Measurements from ENCODE around the gene PTPN3. TPM values are rescaled to one million over a fixed set of nuclear protein-coding genes. Genes with fewer than 3 reads are reported as not detected.
"Not testable (repeated sequence)": the region's sequence is repeated elsewhere in the genome, so short reads cannot be mapped to it uniquely, and the experiment has no call there.

Gene PTPN3
- total RNA-seq, 2 donors from 2014 or later: 6.9 to 7.9 TPM

DNA sequence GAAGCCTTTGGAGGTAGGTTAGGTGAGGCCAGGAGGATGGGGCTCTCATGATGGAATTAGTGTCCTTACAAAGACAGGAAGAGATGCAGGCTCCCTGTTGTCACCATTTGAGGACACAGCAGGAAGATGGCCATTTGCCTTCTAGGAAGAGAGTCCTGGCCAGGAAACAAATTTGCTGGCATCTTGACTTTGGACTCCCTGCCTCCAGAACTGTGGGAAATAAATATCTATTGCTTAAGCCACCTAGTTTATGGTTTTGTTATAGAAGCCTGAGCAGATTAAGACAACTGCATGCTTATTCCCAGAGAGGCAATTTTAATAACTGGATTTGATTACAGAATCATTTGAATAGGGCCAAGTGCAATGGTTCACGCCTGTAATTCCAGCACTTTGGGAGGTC, 126.7 kb downstream of the PTPN3 start:
- TF ChIP-seq, protein P1, sequence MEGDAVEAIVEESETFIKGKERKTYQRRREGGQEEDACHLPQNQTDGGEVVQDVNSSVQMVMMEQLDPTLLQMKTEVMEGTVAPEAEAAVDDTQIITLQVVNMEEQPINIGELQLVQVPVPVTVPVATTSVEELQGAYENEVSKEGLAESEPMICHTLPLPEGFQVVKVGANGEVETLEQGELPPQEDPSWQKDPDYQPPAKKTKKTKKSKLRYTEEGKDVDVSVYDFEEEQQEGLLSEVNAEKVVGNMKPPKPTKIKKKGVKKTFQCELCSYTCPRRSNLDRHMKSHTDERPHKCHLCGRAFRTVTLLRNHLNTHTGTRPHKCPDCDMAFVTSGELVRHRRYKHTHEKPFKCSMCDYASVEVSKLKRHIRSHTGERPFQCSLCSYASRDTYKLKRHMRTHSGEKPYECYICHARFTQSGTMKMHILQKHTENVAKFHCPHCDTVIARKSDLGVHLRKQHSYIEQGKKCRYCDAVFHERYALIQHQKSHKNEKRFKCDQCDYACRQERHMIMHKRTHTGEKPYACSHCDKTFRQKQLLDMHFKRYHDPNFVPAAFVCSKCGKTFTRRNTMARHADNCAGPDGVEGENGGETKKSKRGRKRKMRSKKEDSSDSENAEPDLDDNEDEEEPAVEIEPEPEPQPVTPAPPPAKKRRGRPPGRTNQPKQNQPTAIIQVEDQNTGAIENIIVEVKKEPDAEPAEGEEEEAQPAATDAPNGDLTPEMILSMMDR (IDR thresholded peaks at IDR 0.05): no peak
- no peaks in the 10 kb centered on the region for H3K4me1 ChIP-seq
- no peak for DNase-seq (ENCODE audit: low spot score)
- no peak overlapping the region for H3K27ac ChIP-seq
- no peaks in the 10 kb centered on the region for H3K9me3 ChIP-seq
- H3K27me3 ChIP-seq: no peaks in the 10 kb centered on the region
- no peaks in the 10 kb centered on the region for H3K36me3 ChIP-seq
- H3K4me3 ChIP-seq: no peak overlapping the region

DNA sequence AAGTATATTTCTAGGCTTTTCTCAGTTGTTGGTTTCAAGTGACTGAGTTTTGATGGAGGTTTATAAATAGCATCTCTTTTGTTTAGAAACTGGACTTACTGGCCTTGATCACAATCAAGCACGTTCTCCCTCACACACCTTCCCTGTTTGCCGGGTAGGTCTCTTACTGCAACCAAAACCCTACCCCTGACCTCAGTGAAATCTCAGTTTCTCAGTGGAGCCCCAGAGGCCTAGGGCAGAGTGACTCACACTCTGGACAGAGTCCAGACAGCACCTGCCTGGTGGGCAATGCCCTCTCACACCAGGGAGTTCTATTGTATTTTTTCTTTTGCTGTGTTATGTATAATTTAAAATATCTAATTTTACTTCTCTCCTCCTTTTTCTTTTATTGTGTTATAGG, 128.8 kb downstream of the PTPN3 start:
- no peak for DNase-seq (ENCODE audit: low spot score)
- H3K4me3 ChIP-seq: no peak overlapping the region
- H3K36me3 ChIP-seq: no peaks in the 10 kb centered on the region
- TF ChIP-seq, protein P1 (IDR thresholded peaks at IDR 0.05): no peak
- no peaks in the 10 kb centered on the region for H3K27me3 ChIP-seq
- H3K27ac ChIP-seq: no peak overlapping the region
- no peaks in the 10 kb centered on the region for H3K9me3 ChIP-seq
- H3K4me1 ChIP-seq: no peaks in the 10 kb centered on the region

DNA sequence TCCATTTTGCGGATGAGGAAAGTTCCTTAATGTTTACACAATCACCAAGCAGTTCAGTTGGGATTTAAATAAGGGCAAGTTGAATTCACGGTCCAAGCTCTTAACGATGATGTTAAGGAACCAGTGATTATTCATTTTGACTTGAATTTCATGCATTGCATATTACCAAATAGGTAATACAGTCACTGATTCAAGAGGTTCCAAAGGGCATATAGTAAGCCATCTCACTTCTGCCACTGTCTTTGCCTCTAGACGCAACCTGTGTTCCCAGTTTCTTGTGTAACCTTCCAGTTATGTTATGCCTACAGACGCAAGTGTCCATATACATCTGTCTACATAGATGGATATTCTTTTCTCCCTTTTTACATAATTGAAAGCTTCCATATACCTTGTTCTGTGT, 137.3 kb downstream of the PTPN3 start:
- no peak overlapping the region for H3K4me3 ChIP-seq
- TF ChIP-seq, protein P1 (IDR thresholded peaks at IDR 0.05): no peak

DNA sequence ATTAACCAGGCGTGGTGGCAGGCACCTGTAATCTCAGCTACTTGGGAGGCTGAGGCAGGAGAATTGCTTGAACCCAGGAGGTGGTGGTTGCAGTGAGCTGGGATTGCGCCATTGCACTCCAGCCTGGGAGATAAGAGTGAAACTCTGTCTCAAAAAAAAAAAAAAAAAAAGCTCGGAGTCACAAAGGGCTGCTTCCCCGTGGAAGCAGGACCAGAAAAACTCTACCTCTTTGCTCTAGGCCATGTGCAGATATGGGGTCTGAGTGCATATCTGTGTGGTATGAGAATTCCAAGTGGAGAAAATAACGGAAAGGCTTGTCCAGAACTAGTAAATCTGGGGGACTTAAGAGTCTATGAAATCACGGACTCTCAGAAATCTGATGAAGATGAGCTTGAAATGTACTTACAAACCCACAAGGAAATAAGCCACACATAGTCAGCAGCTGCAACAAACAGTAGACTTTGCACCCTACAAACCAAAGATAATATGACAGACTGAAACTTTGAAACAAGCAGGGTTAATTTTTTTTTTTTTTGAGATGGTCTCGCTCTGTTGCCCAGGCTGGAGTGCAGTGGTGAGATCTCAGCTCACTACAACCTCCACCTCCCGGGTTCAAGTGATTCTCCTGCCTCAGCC, 139.0 kb downstream of the PTPN3 start:
- not testable (repeated sequence) for H3K36me3 ChIP-seq; H3K27me3 ChIP-seq; H3K9me3 ChIP-seq; H3K4me1 ChIP-seq; DNase-seq (ENCODE audit: low spot score); H3K4me3 ChIP-seq; H3K27ac ChIP-seq

More for the DNA sequence above, 137.3 kb downstream of the PTPN3 start:
- Histone ChIP-seq H3K9me3 (no peaks in the 10 kb centered on the region), H3K27ac (no peak overlapping the region), H3K27me3 (no peaks in the 10 kb centered on the region), H3K36me3 (no peaks in the 10 kb centered on the region), H3K4me1 (no peaks in the 10 kb centered on the region)
- DNase-seq (ENCODE audit: low spot score): no peak

DNA sequence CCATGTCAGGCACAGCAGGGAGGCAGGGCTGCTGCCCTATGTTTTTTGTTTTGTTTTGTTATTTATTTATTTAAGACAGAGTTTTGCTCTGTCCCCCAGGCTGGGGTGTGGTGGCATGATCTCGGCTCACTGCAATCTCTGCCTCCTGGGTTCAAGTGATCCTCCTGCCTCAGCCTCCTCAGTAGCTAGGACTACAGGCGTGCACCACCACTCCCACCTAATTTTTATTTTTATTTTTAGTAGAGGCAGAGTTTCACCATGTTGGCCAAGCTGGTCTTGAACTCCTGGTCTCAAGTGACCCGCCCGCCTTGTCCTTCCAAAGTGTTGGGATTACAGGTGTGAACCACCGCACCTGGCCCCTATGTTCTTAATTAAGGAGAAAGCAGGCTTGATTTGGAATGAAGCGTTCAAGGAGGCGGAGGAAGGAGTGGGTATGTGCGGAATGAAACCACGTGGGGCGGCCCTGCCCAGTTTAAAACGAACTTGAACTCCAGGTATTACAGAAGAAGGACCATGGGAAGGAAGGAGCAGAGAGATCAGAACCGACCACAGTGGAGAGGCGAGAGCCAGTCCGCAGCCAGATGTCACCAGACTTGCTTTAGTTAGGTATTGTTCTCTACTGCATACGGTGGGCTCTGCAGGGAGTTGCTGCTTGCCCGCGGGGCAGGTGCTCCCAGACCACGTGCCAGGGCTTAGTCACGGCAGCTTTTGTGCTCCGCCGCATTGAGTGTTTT, 142.4 kb downstream of the PTPN3 start:
- H3K27me3 ChIP-seq: no peaks in the 10 kb centered on the region
- TF ChIP-seq, protein P1 (IDR thresholded peaks at IDR 0.05): no peak

DNA sequence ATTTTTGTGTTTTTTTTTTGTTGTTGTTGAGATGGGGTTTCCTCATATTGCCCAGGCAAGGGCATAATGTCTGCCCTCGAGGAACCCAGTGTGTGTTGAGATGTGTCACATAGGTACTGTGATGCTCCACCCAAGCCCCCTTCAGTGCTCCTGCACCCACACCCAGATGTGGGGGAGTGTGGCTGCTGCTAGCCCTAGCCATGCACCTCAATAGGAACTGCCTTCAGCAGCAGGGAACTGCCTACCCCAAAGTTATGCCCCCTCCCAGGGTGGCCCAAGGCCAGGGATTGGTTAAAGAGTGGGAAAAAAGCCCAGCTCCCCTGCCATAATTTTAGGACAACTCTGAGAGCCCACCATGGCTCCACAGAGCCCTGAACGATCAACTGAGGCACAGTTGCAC, 143.9 kb downstream of the PTPN3 start:
- Histone ChIP-seq H3K27ac (no peak overlapping the region), H3K27me3 (no peaks in the 10 kb centered on the region), H3K36me3 (no peaks in the 10 kb centered on the region), H3K4me1 (no peaks in the 10 kb centered on the region), H3K4me3 (no peak overlapping the region), H3K9me3 (no peaks in the 10 kb centered on the region)
- TF ChIP-seq, protein P1 (IDR thresholded peaks at IDR 0.05): no peak
- DNase-seq (ENCODE audit: low spot score): no peak

More for the DNA sequence above, 142.4 kb downstream of the PTPN3 start:
- Histone ChIP-seq H3K4me1 (no peaks in the 10 kb centered on the region), H3K27ac (no peak overlapping the region), H3K36me3 (no peaks in the 10 kb centered on the region), H3K9me3 (no peaks in the 10 kb centered on the region), H3K4me3 (no peak overlapping the region)
- no peak for DNase-seq (ENCODE audit: low spot score)
